Endothelial cell of umbilical vein (primary cell): ENCODE data around the gene CEP295NL. TPM values are rescaled to one million over a fixed set of nuclear protein-coding genes. Genes with fewer than 3 reads are reported as not detected.

Source experiments
- BruUV-seq: library from RNA; stranded (reverse); fragments of 400-500 nt; replicated peaks from 2 replicates; lab custom pipeline; 2021; lab: Mats Ljungman, UMichigan
- CTCF ChIA-PET: fragments of 300-600, 350-600 bp; sonication (Branson Sonifier 250); formaldehyde crosslinking; loops from one replicate; lab custom pipeline; 2021; ENCODE audit warnings: antibody characterized with exemption, inconsistent platforms; lab: Charles Lee
- POLR2A ChIA-PET: fragments of 300-600, 350-600 bp; sonication (Branson Sonifier 250); formaldehyde crosslinking; loops from one replicate; lab custom pipeline; 2021; ENCODE audit warnings: antibody characterized with exemption, inconsistent platforms; lab: Charles Lee
- DNase-seq: peaks from one replicate; pipeline ENCODE4 v3.0.0-alpha.2; 2011; ENCODE audit warnings: low read depth, low spot score
- FAIRE-seq: peaks from 2 replicates; lab custom pipeline; 2011; peaks lifted over from hg19 to GRCh38; lab: Jason Lieb, UNC
- H2AFZ ChIP-seq: 2 replicates; pipeline ENCODE4 v1.6.0; 2012; ENCODE audit warnings: low read depth, low read length, control low read depth, inconsistent platforms
- H3K27ac ChIP-seq: 2 replicates; pipeline ENCODE4 v1.5.1; 2011; ENCODE audit warnings: low read depth, mild to moderate bottlenecking, control low read depth, low read length, moderate library complexity; ENCODE audit not compliant: insufficient read depth
- H3K27me3 ChIP-seq, 2 experiments: 2 replicates each; pipeline versions ENCODE4 v1.6.0 to v1.6.1; 2011; ENCODE audit warnings: low read length in 2 of 2, mixed read lengths in 1 of 2; ENCODE audit not compliant: control insufficient read depth in 2 of 2, insufficient read depth in 2 of 2
- H3K36me3 ChIP-seq, 2 experiments: 2 replicates in 1 of 2; 3 replicates in 1 of 2; pipeline ENCODE4 v1.5.1; 2011; ENCODE audit warnings: low read length in 2 of 2, mild to moderate bottlenecking in 1 of 2, moderate library complexity in 1 of 2; ENCODE audit not compliant: control insufficient read depth in 2 of 2, insufficient read depth in 2 of 2; ENCODE audit errors: extremely low read depth in 1 of 2
- H3K4me1 ChIP-seq: 3 replicates; pipeline ENCODE4 v1.5.1; 2011; ENCODE audit warnings: mild to moderate bottlenecking, low read length; ENCODE audit not compliant: control insufficient read depth, insufficient read depth; ENCODE audit errors: extremely low read depth
- H3K4me2 ChIP-seq: 2 replicates; pipeline ENCODE4 v1.6.1; 2011; ENCODE audit warnings: low read length, control low read depth, mixed read lengths; ENCODE audit not compliant: insufficient read depth
- H3K4me3 ChIP-seq, 3 experiments: fragments of 200-600 bp in 1 of 3; sonication (generic), shearing (Covaris generic) in 1 of 3; replicated peaks in 1 of 3; 2 replicates each; pipeline ENCODE4 v1.5.1; 2011 to 2016; ENCODE audit warnings: control low read depth in 3 of 3, low read length in 3 of 3, mild to moderate bottlenecking in 2 of 3, inconsistent platforms in 1 of 3, low read depth in 1 of 3, moderate library complexity in 1 of 3; ENCODE audit not compliant: insufficient read depth in 1 of 3
- H3K79me2 ChIP-seq: 2 replicates; pipeline ENCODE4 v1.6.0; 2012; ENCODE audit warnings: low read length, inconsistent platforms; ENCODE audit not compliant: control insufficient read depth, insufficient read depth
- H3K9ac ChIP-seq: replicated peaks from 2 replicates; pipeline ENCODE3; 2011; ENCODE audit warnings: low read length, control low read depth; ENCODE audit not compliant: insufficient read depth; ENCODE audit errors: extremely low read depth
- H3K9me1 ChIP-seq: replicated peaks from 3 replicates; pipeline ENCODE4 v1.6.0; 2011; ENCODE audit warnings: mild to moderate bottlenecking, low read length; ENCODE audit not compliant: control insufficient read depth, insufficient read depth; ENCODE audit errors: extremely low read depth
- H3K9me3 ChIP-seq: replicated peaks from 2 replicates; pipeline ENCODE4 v1.5.1; 2012; ENCODE audit warnings: low read length, inconsistent platforms; ENCODE audit not compliant: control insufficient read depth, insufficient read depth
- H4K20me1 ChIP-seq: replicated peaks from 2 replicates; pipeline ENCODE3; 2011; ENCODE audit warnings: mild to moderate bottlenecking, low read length; ENCODE audit not compliant: control insufficient read depth, insufficient read depth; ENCODE audit errors: extremely low read depth
- EZH2 ChIP-seq: IDR thresholded peaks from 2 replicates; pipeline ENCODE4 v1.6.1; 2012; ENCODE audit warnings: borderline replicate concordance, low read depth, mild to moderate bottlenecking, moderate library complexity, low read length, inconsistent platforms; ENCODE audit not compliant: severe bottlenecking
- FOS ChIP-seq: IDR thresholded peaks from 2 replicates; pipeline ENCODE4 v1.6.1; 2011; ENCODE audit warnings: mild to moderate bottlenecking, low read length, moderate library complexity, borderline replicate concordance; ENCODE audit not compliant: insufficient read depth
- GATA2 ChIP-seq: IDR thresholded peaks from 2 replicates; pipeline ENCODE4 v1.7.0; 2011; ENCODE audit warnings: low read depth, mild to moderate bottlenecking, moderate library complexity, mixed read lengths, low read length; ENCODE audit not compliant: insufficient read length, insufficient read depth
- JUN ChIP-seq: IDR thresholded peaks from 2 replicates; pipeline ENCODE4 v1.6.1; 2011; ENCODE audit warnings: borderline replicate concordance, low read depth; ENCODE audit not compliant: insufficient read length, insufficient read depth
- MYC ChIP-seq: IDR thresholded peaks from one replicate; pipeline ENCODE4 v1.6.1; 2011; ENCODE audit warnings: mild to moderate bottlenecking, low read depth, low read length
- POLR2A ChIP-seq: IDR thresholded peaks from 2 replicates; pipeline ENCODE4 v1.6.1; 2012; ENCODE audit warnings: low read depth, mild to moderate bottlenecking, control low read depth, low read length
- POLR2AphosphoS5 ChIP-seq: IDR thresholded peaks from 2 replicates; pipeline ENCODE4 v1.6.1; 2012; ENCODE audit warnings: low read depth, mild to moderate bottlenecking, control low read depth, low read length, moderate library complexity; ENCODE audit not compliant: insufficient read depth
- dilution Hi-C: fragments of 300-500 bp; cut with MboI; formaldehyde crosslinking; loops from one replicate; pipeline ENCODE4 v1.15.0; 2019; ENCODE audit warnings: low sequenced_read_pairs; ENCODE audit not compliant: extremely low pct_ligation_motif_present
- intact Hi-C: fragments of 100-400 bp; cut with micrococcal nuclease; formaldehyde crosslinking; loops from one replicate; pipeline ENCODE4 v1.10.0; 2022
- polyA plus RNA-seq, 4 experiments: library from polyadenylated mRNA; depleted of rRNA in 3 of 4; stranded (reverse) in 3 of 4; unstranded in 1 of 4; fragments of >200 nt; gene quantifications; 2 replicates each; pipeline versions ENCODE4 v1.2.1 to v1.2.3, GENCODE V29; 2011 to 2012; ENCODE audit warnings: missing spikeins in 1 of 4
- total RNA-seq: library from RNA; stranded (reverse); gene quantifications from 2 replicates; pipeline ENCODE4 v1.2.3, GENCODE V29; 2021
- TF ChIP-seq, protein P1 (sequence below), 2 donors: IDR thresholded peaks; 1 replicate in 1 of 2; 2 replicates in 1 of 2; pipeline ENCODE4 v1.5.1; 2011; ENCODE audit warnings: low read length in 2 of 2, mild to moderate bottlenecking in 2 of 2, moderate library complexity in 2 of 2, control low read depth in 1 of 2, inconsistent platforms in 1 of 2, low read depth in 1 of 2; ENCODE audit not compliant: insufficient read depth in 1 of 2; ENCODE audit errors: extremely low read depth in 1 of 2
- TF ChIP-seq, protein P2 (sequence below): IDR thresholded peaks from 2 replicates; pipeline ENCODE4 v1.6.1; 2011; ENCODE audit not compliant: insufficient read depth, insufficient read length

CEP295NL gene
- total and polyA plus RNA-seq, 2 donors (not counting 3 experiments of a cell fraction or from before 2014, with no cell fraction given) = 0.10 to 8.3 TPM

- Histone ChIP-seq H3K27ac (no peak overlapping the region), H3K4me2 (no peak overlapping the region), H3K36me3 (peaks cover 8 to 29% of the 10 kb centered on the region in 2 experiments), H3K4me3 (no peak overlapping the region), H3K79me2 (no peaks in the 10 kb centered on the region), H3K9me1 (no peaks in the 10 kb centered on the region), H2AFZ (no peak overlapping the region), H4K20me1 (no peaks in the 10 kb centered on the region), H3K9ac (no peak overlapping the region), H3K9me3 (no peaks in the 10 kb centered on the region), H3K27me3 (no peaks in the 10 kb centered on the region), H3K4me1 (peaks cover 11% of the 10 kb centered on the region)
- FAIRE-seq (no peak), DNase-seq (no peak)
- POLR2A ChIA-PET = no interaction called here
- intact Hi-C loops (no loop called here), dilution Hi-C loops (no loop called here)
- CTCF ChIA-PET = no interaction called here
- TF ChIP-seq, protein P1, sequence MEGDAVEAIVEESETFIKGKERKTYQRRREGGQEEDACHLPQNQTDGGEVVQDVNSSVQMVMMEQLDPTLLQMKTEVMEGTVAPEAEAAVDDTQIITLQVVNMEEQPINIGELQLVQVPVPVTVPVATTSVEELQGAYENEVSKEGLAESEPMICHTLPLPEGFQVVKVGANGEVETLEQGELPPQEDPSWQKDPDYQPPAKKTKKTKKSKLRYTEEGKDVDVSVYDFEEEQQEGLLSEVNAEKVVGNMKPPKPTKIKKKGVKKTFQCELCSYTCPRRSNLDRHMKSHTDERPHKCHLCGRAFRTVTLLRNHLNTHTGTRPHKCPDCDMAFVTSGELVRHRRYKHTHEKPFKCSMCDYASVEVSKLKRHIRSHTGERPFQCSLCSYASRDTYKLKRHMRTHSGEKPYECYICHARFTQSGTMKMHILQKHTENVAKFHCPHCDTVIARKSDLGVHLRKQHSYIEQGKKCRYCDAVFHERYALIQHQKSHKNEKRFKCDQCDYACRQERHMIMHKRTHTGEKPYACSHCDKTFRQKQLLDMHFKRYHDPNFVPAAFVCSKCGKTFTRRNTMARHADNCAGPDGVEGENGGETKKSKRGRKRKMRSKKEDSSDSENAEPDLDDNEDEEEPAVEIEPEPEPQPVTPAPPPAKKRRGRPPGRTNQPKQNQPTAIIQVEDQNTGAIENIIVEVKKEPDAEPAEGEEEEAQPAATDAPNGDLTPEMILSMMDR (IDR thresholded peaks at IDR 0.05; ENCODE audit: extremely low read depth in 1 of 2, insufficient read depth in 1 of 2, low read depth in 1 of 2, low read length in 2 of 2) = no peak
- TF ChIP-seq FOS (no peak), POLR2A (no peak), EZH2 (no peak)
- no TSS peak for BruUV-seq
Measured at GRCh38 chr17:78857266-78857665, 45.7 kb downstream of the CEP295NL start.

GRCh38 chr17:78855561-78856165 lies 47.3 kb downstream of the CEP295NL start:
- TF ChIP-seq POLR2AphosphoS5 (no peak), POLR2A (no peak), FOS (no peak), EZH2 (no peak), GATA2 (no peak), JUN (no peak), MYC (no peak)
- TF ChIP-seq, protein P1 (IDR thresholded peaks at IDR 0.05; ENCODE audit: extremely low read depth in 1 of 2, insufficient read depth in 1 of 2, low read depth in 1 of 2, low read length in 2 of 2) = no peak
- TF ChIP-seq, protein P2, sequence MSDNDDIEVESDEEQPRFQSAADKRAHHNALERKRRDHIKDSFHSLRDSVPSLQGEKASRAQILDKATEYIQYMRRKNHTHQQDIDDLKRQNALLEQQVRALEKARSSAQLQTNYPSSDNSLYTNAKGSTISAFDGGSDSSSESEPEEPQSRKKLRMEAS = no peak
- Histone ChIP-seq H3K4me1 (no peaks in the 10 kb centered on the region), H3K4me2 (no peak overlapping the region), H3K79me2 (no peaks in the 10 kb centered on the region), H3K9me1 (no peaks in the 10 kb centered on the region), H3K9ac (no peak overlapping the region), H4K20me1 (no peaks in the 10 kb centered on the region), H3K27me3 (no peaks in the 10 kb centered on the region), H3K36me3 (peaks cover 8 to 29% of the 10 kb centered on the region in 2 experiments), H3K9me3 (no peaks in the 10 kb centered on the region), H3K27ac (no peak overlapping the region), H3K4me3 (no peak overlapping the region), H2AFZ (no peak overlapping the region)
- no TSS peak for BruUV-seq
- no peak for DNase-seq
- CTCF ChIA-PET = no interaction called here
- POLR2A ChIA-PET = no interaction called here
- no peak for FAIRE-seq
- intact Hi-C loops (no loop called here), dilution Hi-C loops (no loop called here)
